D721Med (cell line): ENCODE measurements around the gene SORCS2.

ENCODE experiments used
- DNase-seq: peaks from one replicate; pipeline ENCODE4 v3.0.0; 2011; ENCODE audit warnings: low spot score; ENCODE audit not compliant: insufficient read length
- FAIRE-seq: peaks from 2 replicates; lab custom pipeline; 2011; peaks lifted over from hg19 to GRCh38; lab: Jason Lieb, UNC
- CTCF ChIP-seq: IDR thresholded peaks from 2 replicates; pipeline ENCODE4 v1.5.1; 2012; ENCODE audit warnings: mild to moderate bottlenecking, control low read depth; ENCODE audit not compliant: insufficient read depth; ENCODE audit errors: missing control alignments

SORCS2 gene

DNA sequence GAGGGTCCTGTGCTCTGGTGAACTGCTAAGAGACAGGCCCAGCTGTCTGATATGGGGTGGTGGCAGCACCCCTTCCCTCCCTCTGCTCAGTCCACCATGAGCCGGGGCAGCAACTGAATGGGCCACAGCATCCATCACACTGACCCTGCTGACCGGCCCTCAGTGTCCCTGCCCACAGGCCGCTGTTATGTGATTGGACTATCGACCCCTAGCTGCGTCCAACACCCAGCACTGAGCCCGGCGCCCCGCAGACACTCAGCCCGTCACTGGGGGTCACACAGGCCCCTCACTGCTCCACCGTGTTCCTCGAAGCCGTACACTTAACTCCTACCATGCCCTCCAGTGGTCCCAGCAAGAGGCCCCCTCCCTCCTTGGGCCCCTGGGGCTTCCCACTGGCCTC is 331.2 kb downstream of the SORCS2 start:
- DNase-seq (no peak), FAIRE-seq (no peak)
- no peak for TF ChIP-seq CTCF

GRCh38 chr4:7524064-7524682 is 331.8 kb downstream of the SORCS2 start:
- DNase-seq, result no peak
- no peak for FAIRE-seq
- no peak for TF ChIP-seq CTCF

GRCh38 chr4:7524843-7525242 is 332.5 kb downstream of the SORCS2 start:
- FAIRE-seq (no peak), DNase-seq (no peak)
- TF ChIP-seq CTCF, result no peak

GRCh38 chr4:7526491-7526890 is 334.2 kb downstream of the SORCS2 start:
- FAIRE-seq (no peak), DNase-seq (no peak)
- TF ChIP-seq CTCF, result no peak

DNA sequence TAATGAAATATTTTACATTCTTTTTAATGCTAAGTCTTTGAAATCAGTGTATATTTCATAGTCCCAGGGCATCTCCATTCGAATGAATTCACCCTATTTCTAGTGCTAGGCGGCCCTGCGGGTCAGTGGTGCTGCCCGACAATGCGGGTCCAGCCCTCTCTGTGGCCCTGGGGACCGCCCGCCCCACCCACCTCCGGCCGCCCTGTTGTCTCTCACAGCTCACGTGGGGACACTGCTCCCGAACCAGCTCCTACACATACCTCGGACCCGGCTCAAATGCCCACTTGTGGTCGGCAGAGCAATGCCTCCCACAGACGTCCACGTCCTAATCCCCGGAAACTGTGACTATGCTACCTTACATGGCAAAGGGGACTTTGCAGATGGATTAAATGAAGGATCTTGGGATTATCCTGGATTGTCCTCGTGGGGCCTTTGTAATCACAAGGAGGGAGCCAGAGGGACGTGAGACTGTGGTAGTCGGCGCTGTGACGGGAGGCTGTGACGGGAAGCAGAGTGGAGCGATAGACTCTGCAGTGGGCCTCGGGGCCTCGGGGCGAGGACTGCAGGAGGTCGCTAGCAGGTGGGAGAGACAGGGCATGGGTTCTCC is 334.7 kb downstream of the SORCS2 start:
- DNase-seq, result peak; percentile 80
- peak; percentile 66 for FAIRE-seq
- TF ChIP-seq CTCF, result peak; percentile 1

- no peak for TF ChIP-seq CTCF
- no peak for FAIRE-seq
- no peak for DNase-seq
Observed at GRCh38 chr4:7529368-7530080, 337.2 kb downstream of the SORCS2 start.

DNA sequence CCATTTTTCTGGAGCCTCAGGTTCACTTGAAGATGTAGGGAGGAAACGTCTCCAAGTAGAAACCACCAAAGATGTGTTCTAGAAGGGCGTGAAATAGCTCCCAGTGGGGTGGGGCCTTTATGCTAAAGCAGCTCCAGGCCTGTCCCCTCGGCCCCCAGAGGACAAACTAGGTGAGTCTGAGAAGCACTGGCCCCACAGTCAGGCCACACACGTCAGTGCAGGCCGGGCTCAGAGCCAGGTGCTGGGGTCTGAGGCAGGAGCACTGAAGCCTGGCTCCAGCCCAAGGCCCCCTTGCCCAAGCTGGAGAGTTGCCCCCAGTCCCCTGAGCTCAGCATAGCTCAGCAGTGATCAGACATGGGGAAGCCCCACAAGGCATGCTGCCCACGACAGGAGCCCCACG is 337.7 kb downstream of the SORCS2 start:
- TF ChIP-seq CTCF, result no peak
- FAIRE-seq, result no peak
- no peak for DNase-seq
